GM08714 (cell line): Measurements from ENCODE around the gene NRXN3.

Experiments used
- H3K4me3 ChIP-seq: fragments of 200-500 bp; sonication (Bioruptor generic); 2 replicates; pipeline ENCODE4 v1.5.1; 2014; ENCODE audit warnings: mild to moderate bottlenecking, low read length, inconsistent platforms
- ZNF274 ChIP-seq: IDR thresholded peaks from 2 replicates; pipeline ENCODE4 v1.6.1; 2012; ENCODE audit warnings: mild to moderate bottlenecking, low read depth, low read length

Gene NRXN3

GRCh38 chr14:78170203-78170602, at the start of gene NRXN3:
Gene NRXN3, plus strand, starts transcription at chr14:78170373. Its CDS starts 72,721 bp downstream, at chr14:78243094.
- TF ChIP-seq ZNF274, result no peak
- H3K4me3 ChIP-seq, result no peak within 1 kb of the TSS

GRCh38 chr14:78122436-78122835, 47.7 kb upstream of the NRXN3 start:
- TF ChIP-seq ZNF274, result no peak

GRCh38 chr14:78123650-78124253, 46.4 kb upstream of the NRXN3 start:
- H3K4me3 ChIP-seq, result no peak overlapping the region
- no peak for TF ChIP-seq ZNF274

More at GRCh38 chr14:78122436-78122835, 47.7 kb upstream of the NRXN3 start:
- no peak overlapping the region for H3K4me3 ChIP-seq

GRCh38 chr14:78127961-78128360, 42.2 kb upstream of the NRXN3 start:
- TF ChIP-seq ZNF274, result no peak
- no peak overlapping the region for H3K4me3 ChIP-seq

- H3K4me3 ChIP-seq, result no peak overlapping the region
- TF ChIP-seq ZNF274, result no peak
Observed at GRCh38 chr14:78129375-78129774, 40.8 kb upstream of the NRXN3 start.

GRCh38 chr14:78130356-78130755, 39.8 kb upstream of the NRXN3 start:
- no peak for TF ChIP-seq ZNF274
- no peak overlapping the region for H3K4me3 ChIP-seq

- no peak overlapping the region for H3K4me3 ChIP-seq
- no peak for TF ChIP-seq ZNF274
Observed at GRCh38 chr14:78131201-78131600, 39.0 kb upstream of the NRXN3 start.

- no peak overlapping the region for H3K4me3 ChIP-seq
- no peak for TF ChIP-seq ZNF274
Observed at GRCh38 chr14:78131616-78132015, 38.6 kb upstream of the NRXN3 start.

- H3K4me3 ChIP-seq, result no peak overlapping the region
- TF ChIP-seq ZNF274, result no peak
Observed at GRCh38 chr14:78135450-78135891, 34.7 kb upstream of the NRXN3 start.

GRCh38 chr14:78136695-78137094, 33.5 kb upstream of the NRXN3 start:
- H3K4me3 ChIP-seq, result no peak overlapping the region
- no peak for TF ChIP-seq ZNF274

GRCh38 chr14:78141590-78141989, 28.6 kb upstream of the NRXN3 start:
- TF ChIP-seq ZNF274, result no peak
- H3K4me3 ChIP-seq, result no peak overlapping the region

GRCh38 chr14:78142998-78143397, 27.2 kb upstream of the NRXN3 start:
- H3K4me3 ChIP-seq, result no peak overlapping the region
- TF ChIP-seq ZNF274, result no peak

- H3K4me3 ChIP-seq, result no peak overlapping the region
- no peak for TF ChIP-seq ZNF274
Observed at GRCh38 chr14:78143489-78144145, 26.6 kb upstream of the NRXN3 start.

- H3K4me3 ChIP-seq, result no peak overlapping the region
- no peak for TF ChIP-seq ZNF274
Observed at GRCh38 chr14:78152201-78153063, 17.7 kb upstream of the NRXN3 start.

- H3K4me3 ChIP-seq, result no peak overlapping the region
- TF ChIP-seq ZNF274, result no peak
Observed at GRCh38 chr14:78153064-78153341, 17.2 kb upstream of the NRXN3 start.

GRCh38 chr14:78154827-78155226, 15.3 kb upstream of the NRXN3 start:
- TF ChIP-seq ZNF274, result no peak
- no peak overlapping the region for H3K4me3 ChIP-seq
